Hair follicle dermal papilla cell (primary cell): ENCODE measurements around the gene FXN. TPM values are rescaled to one million over a fixed set of nuclear protein-coding genes. Genes with fewer than 3 reads are reported as not detected.

Source experiments
- small RNA-seq: library from RNA; depleted of rRNA; stranded (forward); fragments of <200 nt; gene quantifications from one replicate; pipeline ENCODE3, GENCODE V24; 2012
- total RNA-seq: library from RNA; depleted of rRNA; stranded (reverse); fragments of >200 nt; gene quantifications from 2 replicates; pipeline ENCODE4 v1.2.3, GENCODE V29; 2012

The FXN gene
- total RNA-seq = 2.8 and 3.2 TPM in 2 replicates

DNA sequence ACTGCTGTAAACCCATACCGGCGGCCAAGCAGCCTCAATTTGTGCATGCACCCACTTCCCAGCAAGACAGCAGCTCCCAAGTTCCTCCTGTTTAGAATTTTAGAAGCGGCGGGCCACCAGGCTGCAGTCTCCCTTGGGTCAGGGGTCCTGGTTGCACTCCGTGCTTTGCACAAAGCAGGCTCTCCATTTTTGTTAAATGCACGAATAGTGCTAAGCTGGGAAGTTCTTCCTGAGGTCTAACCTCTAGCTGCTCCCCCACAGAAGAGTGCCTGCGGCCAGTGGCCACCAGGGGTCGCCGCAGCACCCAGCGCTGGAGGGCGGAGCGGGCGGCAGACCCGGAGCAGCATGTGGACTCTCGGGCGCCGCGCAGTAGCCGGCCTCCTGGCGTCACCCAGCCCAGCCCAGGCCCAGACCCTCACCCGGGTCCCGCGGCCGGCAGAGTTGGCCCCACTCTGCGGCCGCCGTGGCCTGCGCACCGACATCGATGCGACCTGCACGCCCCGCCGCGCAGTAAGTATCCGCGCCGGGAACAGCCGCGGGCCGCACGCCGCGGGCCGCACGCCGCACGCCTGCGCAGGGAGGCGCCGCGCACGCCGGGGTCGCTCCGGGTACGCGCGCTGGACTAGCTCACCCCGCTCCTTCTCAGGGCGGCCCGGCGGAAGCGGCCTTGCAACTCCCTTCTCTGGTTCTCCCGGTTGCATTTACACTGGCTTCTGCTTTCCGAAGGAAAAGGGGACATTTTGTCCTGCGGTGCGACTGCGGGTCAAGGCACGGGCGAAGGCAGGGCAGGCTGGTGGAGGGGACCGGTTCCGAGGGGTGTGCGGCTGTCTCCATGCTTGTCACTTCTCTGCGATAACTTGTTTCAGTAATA, at the start of gene FXN:
Gene FXN (plus strand): TSS at position 315 of the 871 bp plus-strand sequence. CDS start 31 bp downstream, at position 346.

DNA sequence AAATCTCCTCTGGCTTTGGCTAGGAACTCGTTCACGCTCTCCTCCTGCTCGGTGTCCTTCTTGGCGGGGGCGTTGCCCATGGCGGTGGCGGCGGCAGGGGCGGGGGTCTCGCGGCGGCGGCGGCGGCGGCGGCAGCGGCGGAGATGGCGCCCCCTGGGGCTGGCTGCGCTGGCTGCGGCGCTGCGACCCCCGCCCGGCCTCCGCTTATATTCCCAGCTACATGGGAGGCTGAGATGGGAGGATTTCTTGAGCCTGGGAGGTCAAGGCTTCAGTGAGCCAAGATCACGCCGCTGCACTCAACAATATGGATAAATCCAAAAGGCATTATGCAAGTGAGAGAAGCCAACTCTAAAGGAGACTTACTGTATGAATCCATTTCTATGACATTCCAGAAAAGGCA, 21.5 kb upstream of the FXN start, which contains the start of gene PRKACG:
Gene PRKACG (minus strand): TSS at position 101 of the 400 bp plus-strand sequence. CDS start 21 bp downstream, at position 80.

Small RNA genes within 50 kb of the gene (small RNA-seq; reads per million reads assigned to genes)
- not detected for gene AL162730.1

Other genes starting within 250 kb of the FXN start
- gene PRKACG, start 21.6 kb upstream of the FXN start, total RNA-seq = not detected in 2 replicates
- gene TJP2, start 138.5 kb downstream of the FXN start, total RNA-seq = 18.3 and 21.3 TPM in 2 replicates